ENCODE results near the gene SERGEF.

The SERGEF gene
- long read RNA-seq, donor 1, partial matches to known transcripts, result 0 of 1 reads
- long read RNA-seq, donor 1, other reads (novel, unspliced or antisense), result 0 of 1 reads
- long read RNA-seq, donor 2, partial matches to known transcripts, result 0 of 1 reads
- long read RNA-seq, donor 2, other reads (novel, unspliced or antisense), result 0 of 1 reads
- long read RNA-seq, donor 3, partial matches to known transcripts, result 0 of 1 reads
- long read RNA-seq, donor 3, other reads (novel, unspliced or antisense), result 0 of 1 reads
- long read RNA-seq, donor 4, partial matches to known transcripts, result 0 of 1 reads
- long read RNA-seq, donor 4, other reads (novel, unspliced or antisense), result 0 of 1 reads
- long read RNA-seq, donor 5, partial matches to known transcripts, result 0 of 3 reads
- long read RNA-seq, donor 5, other reads (novel, unspliced or antisense), result 0 of 3 reads
- long read RNA-seq, donor 6, partial matches to known transcripts, result 0 of 3 reads
- long read RNA-seq, donor 6, other reads (novel, unspliced or antisense), result 0 of 3 reads
- long read RNA-seq, donor 7, partial matches to known transcripts, result 0 of 2 reads
- long read RNA-seq, donor 7, other reads (novel, unspliced or antisense), result 0 of 2 reads
- long read RNA-seq, donor 8, partial matches to known transcripts, result 0 of 4 reads
- long read RNA-seq, donor 8, other reads (novel, unspliced or antisense), result 0 of 4 reads

- peak; percentile 91 for DNase-seq
These were observed at the start of gene SERGEF for GRCh38 chr11:18012906-18013781. Gene SERGEF (minus strand): TSS chr11:18013047. CDS start chr11:18013010, 37 bp downstream.

GRCh38 chr11:18061351-18061750 is 48.5 kb upstream of the SERGEF start:
- DNase-seq, result no peak

- DNase-seq, result no peak
These were observed 43.8 kb upstream of the SERGEF start for GRCh38 chr11:18056561-18057181.

DNA sequence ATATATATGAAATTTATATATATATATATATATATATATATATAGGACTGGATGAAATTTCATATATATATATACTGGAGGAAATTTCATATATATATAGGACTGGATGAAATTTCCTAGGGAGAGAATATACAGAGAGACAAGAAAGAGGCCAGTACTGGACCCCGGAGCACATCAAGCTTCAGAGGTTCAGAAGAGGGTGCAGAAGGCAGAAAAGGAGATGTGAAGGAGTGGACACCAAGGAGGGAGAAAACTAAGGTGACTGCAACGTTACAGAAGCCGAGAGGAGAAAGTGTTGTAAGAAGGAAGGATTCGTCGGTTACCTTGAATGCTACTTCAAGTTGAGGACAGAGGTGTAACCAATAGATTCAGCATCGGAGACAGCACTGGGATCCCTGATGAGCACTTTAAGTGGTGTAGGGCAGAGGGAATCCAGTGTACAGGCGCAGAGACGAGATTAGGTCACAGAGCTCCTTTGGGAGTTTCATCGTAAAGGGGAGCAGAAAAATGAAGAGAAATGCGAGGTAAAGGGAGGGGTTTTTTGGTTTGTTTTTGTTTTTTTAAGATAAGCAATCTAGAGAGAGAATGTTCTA is 41.8 kb upstream of the SERGEF start:
- DNase-seq, result no peak

DNA sequence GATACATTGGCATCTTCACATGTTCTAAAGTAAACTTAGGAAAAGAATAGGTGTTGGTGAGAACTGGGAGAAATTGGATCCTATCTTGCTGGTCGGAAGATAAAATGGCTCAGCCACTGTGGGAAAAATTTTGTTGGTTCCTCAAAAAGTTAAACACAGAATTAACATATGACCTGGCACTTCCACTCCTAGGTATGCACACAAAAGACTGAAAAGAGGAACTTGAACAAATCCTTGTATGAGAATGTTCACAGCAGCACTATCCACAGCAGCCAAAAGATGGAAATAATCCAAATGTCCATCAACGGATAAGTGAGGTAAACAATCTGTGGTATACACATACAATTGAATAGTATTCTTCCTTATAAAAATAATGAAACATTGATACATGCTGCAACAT is 38.0 kb upstream of the SERGEF start:
- no peak for DNase-seq

- peak; percentile 23 for DNase-seq
These were observed 33.4 kb upstream of the SERGEF start, which contains the start of gene TPH1 for GRCh38 chr11:18046116-18046777. Gene TPH1 (minus strand): TSS chr11:18046269. CDS start chr11:18040762, 5,507 bp downstream.

GRCh38 chr11:18036456-18036855 is 23.6 kb upstream of the SERGEF start:
- no peak for DNase-seq

- DNase-seq, result no peak
These were observed 14.6 kb upstream of the SERGEF start for GRCh38 chr11:18027475-18027874.

GRCh38 chr11:18022419-18022818 is 9.6 kb upstream of the SERGEF start:
- no peak for DNase-seq

GRCh38 chr11:18019650-18020049 is 6.8 kb upstream of the SERGEF start:
- DNase-seq, result no peak

DNA sequence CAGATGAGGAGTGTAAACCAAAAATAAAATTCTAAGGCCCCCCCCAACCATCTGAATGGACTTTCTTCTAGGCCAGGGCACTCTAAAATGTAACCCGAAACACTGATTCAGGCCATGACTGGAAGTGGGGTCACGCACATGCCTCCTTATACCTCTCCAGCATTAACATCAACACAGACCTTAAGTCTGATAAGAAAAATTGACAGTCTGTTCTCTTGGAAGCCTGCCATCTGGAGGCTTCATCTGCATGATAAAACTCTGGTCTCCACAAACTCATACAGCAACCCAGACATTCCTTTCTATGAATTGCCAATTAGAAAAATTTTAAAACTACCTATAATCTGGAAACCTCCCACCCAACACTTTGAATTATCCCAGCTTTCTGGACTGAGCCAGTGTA is 3.9 kb upstream of the SERGEF start:
- no peak for DNase-seq

DNA sequence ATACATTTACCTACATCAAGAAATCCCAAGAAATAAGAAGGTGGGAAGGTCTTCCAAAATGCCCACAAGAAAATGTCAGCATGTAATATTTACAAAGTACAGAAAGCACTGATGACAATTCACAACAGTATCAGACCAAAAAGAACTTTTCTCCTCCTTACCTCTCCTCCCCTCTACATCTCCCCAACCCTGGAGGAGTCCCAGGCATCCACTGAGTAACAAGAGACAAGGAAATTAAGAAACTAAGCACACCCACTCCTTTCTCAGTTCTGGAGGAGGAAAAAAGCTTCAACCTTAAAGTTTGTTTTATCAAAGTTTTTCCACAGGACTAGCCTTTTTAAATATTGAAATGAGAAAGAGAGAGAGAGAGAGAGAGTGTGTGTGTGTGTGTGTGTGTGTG is 2.0 kb upstream of the SERGEF start:
- DNase-seq, result no peak

- DNase-seq, result no peak
These were observed 1.1 kb upstream of the SERGEF start for GRCh38 chr11:18013790-18014507.

DNA sequence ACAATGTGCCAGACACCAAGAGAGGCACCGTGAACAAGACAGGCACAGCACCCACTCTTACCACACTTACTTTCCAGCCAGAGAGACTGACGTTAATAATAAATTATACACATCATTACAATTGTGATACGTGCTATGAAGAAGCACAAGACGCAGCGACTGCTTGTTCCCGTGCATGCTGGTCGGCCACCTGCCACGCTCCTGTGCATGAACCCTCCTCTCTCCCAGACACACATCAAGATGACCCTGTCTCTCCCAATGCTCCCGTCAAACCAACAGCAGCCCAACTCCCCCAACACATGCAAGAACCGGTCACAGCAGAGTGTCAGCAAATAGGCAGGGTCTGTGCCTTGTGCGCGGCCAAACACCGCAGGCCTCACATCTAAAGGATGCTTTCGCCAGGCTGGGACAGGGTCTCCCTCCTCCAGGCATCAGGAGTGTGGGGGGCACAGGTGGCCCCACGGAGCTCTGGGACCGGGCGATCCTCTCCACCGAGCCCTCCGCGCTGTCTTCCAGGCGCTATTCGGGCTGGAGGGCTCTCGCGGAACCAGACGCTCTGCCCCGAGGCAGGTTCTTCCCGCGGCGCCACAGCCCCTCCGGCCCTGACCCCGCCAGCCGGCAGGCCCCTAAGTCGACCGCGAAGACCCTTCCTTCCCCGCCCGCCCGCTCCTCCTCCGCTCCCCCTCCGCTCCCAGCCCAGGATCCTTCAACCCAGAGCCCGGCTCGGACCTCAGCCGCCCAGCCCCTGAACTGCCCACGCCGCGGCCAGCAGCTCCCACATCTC is 533 bp downstream of the SERGEF start:
- DNase-seq, result peak; percentile 73

GRCh38 chr11:18011633-18012032 is 1.2 kb downstream of the SERGEF start:
- DNase-seq, result no peak

GRCh38 chr11:18010977-18011586 is 1.8 kb downstream of the SERGEF start:
- no peak for DNase-seq

- no peak for DNase-seq
These were observed 2.7 kb downstream of the SERGEF start for GRCh38 chr11:18010121-18010670.

- no peak for DNase-seq
These were observed 7.3 kb downstream of the SERGEF start for GRCh38 chr11:18005376-18006129.

Data from right kidney (tissue), 9 donors.